ENCODE results near the gene MTHFD1.

GRCh38 chr14:64493455-64493854 lies 105.3 kb downstream of the MTHFD1 start:
- no peak for TF ChIP-seq CTCF (IDR thresholded peaks at IDR 0.05)
- no peak for TF ChIP-seq POLR2A (IDR thresholded peaks at IDR 0.05)

Measured in heart left ventricle (tissue), 13 donors.